OCI-LY7 (cell line): ENCODE data around the gene RPS15.

Source experiments
- EZH2phosphoT487 ChIP-seq: fragments of 200-600 bp; sonication (generic); IDR thresholded peaks from 2 replicates; pipeline ENCODE4 v1.6.1; 2018; ENCODE audit warnings: low read depth, borderline replicate concordance, mild to moderate bottlenecking, mixed run types, antibody characterized with exemption, low read length, moderate library complexity, mixed read lengths
- TF ChIP-seq, protein P1 (sequence below): fragments of 200-600 bp; sonication (generic); conservative IDR thresholded peaks from 2 replicates; pipeline ENCODE4 v1.5.1; 2014; ENCODE audit warnings: mild to moderate bottlenecking, antibody characterized with exemption, low read length, moderate library complexity, mixed read lengths

DNA sequence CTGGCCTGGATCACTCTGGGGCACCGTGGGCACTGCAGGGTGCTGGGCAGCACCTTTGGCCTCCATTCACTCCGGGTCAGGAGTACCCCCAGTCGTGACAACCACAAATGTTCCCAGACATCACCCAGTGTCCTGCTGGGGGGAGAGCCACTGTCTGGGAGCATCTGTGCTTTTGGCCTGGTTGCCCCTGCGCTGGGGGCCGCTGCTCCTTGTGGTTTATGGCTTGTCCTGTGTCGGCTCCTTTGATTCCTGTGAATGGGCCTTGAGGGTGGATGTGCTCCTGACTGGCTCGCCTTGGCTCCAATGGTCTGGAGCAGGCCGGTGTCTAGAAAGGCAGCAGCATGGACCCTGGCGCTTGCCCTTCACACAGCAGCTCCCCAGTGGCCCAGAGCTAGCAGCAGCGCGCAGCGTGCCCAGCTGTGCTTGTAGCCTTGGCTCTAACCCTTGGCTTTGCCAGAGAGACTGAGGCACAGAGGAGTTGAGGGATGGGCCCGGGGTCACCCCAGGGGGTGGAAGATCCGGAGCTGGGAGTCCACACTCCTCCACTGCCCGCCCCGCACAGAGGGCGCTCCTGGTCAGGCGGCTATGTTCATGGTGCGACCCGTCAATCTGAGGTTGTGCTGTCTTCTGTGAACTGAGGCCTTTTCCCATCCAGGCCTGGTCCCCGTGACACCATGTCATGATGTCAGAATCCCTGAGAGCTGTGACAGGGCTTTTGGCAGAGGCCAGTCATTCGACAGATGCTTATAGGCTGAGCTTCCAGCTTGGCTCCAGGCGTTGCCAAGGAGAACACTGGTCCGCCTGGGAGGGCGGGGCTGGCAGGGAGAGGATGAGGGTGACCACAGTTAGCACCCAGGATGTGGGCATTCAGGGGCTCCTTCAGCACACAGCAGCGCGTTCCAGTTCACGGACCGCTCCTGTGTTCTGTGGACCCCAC lies 26.7 kb upstream of the RPS15 start:
- TF ChIP-seq, protein P1, sequence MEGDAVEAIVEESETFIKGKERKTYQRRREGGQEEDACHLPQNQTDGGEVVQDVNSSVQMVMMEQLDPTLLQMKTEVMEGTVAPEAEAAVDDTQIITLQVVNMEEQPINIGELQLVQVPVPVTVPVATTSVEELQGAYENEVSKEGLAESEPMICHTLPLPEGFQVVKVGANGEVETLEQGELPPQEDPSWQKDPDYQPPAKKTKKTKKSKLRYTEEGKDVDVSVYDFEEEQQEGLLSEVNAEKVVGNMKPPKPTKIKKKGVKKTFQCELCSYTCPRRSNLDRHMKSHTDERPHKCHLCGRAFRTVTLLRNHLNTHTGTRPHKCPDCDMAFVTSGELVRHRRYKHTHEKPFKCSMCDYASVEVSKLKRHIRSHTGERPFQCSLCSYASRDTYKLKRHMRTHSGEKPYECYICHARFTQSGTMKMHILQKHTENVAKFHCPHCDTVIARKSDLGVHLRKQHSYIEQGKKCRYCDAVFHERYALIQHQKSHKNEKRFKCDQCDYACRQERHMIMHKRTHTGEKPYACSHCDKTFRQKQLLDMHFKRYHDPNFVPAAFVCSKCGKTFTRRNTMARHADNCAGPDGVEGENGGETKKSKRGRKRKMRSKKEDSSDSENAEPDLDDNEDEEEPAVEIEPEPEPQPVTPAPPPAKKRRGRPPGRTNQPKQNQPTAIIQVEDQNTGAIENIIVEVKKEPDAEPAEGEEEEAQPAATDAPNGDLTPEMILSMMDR: no peak
- no peak for TF ChIP-seq EZH2phosphoT487
